GM12891 (cell line): ENCODE data around the gene TMEM38B.
"Not testable (repeated sequence)": the region's sequence is repeated elsewhere in the genome, so short reads cannot be mapped to it uniquely, and the experiment has no call there.

ENCODE experiments used
- DNase-seq: peaks from one replicate; pipeline ENCODE4 v3.0.0; 2011; ENCODE audit warnings: low spot score; ENCODE audit not compliant: insufficient read length
- FAIRE-seq: peaks from 2 replicates; lab custom pipeline; 2011; peaks lifted over from hg19 to GRCh38; lab: Jason Lieb, UNC
- PAX5 ChIP-seq: IDR thresholded peaks from 2 replicates; pipeline ENCODE4 v1.6.1; 2011; ENCODE audit warnings: low read length, moderate library complexity, mild to moderate bottlenecking; ENCODE audit not compliant: insufficient read depth, severe bottlenecking
- POLR2A ChIP-seq: IDR thresholded peaks from 2 replicates; pipeline ENCODE4 v1.6.1; 2011; ENCODE audit warnings: low read depth, low read length, control low read depth
- POLR2AphosphoS5 ChIP-seq: IDR thresholded peaks from 2 replicates; pipeline ENCODE4 v1.6.1; 2011; ENCODE audit warnings: low read depth, low read length, control low read depth
- POU2F2 ChIP-seq: IDR thresholded peaks from 2 replicates; pipeline ENCODE4 v1.6.1; 2011; ENCODE audit warnings: low read depth, mild to moderate bottlenecking, control low read depth, low read length, moderate library complexity
- SPI1 ChIP-seq: IDR thresholded peaks from 2 replicates; pipeline ENCODE4 v1.6.1; 2011; ENCODE audit warnings: low read depth, low read length, control low read depth
- TAF1 ChIP-seq: IDR thresholded peaks from 2 replicates; pipeline ENCODE4 v1.6.1; 2011; ENCODE audit warnings: low read depth, low read length, control low read depth

The TMEM38B gene

DNA sequence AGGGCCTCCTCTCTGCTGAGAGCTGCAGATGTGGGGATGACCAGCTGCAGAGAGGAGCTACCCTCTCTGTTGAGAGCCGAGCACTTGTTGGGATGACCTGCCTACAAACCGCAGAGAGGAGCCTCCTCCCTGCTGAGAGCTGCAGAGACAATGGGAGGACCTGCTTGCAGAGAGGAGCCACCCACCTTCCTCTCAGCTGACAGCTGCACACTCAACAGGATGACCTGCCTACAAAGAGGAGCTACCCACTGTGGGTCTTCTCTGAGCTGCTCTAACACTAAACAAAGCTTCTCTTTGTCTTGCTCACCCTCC lies 19.6 kb downstream of the TMEM38B start:
- TF ChIP-seq TAF1, result no peak
- TF ChIP-seq PAX5, result no peak
- no peak for TF ChIP-seq SPI1
- TF ChIP-seq POLR2AphosphoS5, result no peak
- TF ChIP-seq POLR2A, result no peak
- no peak for TF ChIP-seq POU2F2
- DNase-seq (no peak), FAIRE-seq (no peak)

- DNase-seq (no peak), FAIRE-seq (no peak)
- TF ChIP-seq POLR2AphosphoS5 (no peak), SPI1 (no peak), TAF1 (no peak), PAX5 (no peak), POU2F2 (no peak), POLR2A (no peak)
Measured at GRCh38 chr9:105716146-105716545, 21.8 kb downstream of the TMEM38B start.

DNA sequence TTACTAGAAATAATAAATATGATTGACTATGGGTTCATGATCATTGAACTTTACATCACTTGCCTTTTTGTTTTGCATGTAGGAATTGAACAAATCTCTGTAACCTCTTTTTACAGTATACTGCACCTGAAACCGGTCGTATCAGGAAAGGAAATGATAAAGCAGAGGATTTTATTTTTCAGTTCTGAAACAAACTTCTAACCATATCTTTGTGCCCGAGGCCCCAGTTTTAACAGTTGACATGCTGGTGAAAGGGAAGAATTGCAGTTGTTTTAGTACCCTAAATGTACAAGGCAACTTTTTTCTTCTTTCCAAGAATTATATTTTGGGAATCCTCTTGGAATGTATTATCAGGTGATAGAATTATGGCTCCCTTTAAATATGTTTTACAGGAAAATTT lies 27.8 kb downstream of the TMEM38B start:
- DNase-seq (no peak), FAIRE-seq (no peak)
- TF ChIP-seq PAX5 (no peak), SPI1 (no peak), POU2F2 (no peak), POLR2A (no peak), TAF1 (no peak), POLR2AphosphoS5 (no peak)

- FAIRE-seq (no peak), DNase-seq (no peak)
- no peak for TF ChIP-seq POLR2A
- TF ChIP-seq SPI1, result no peak
- TF ChIP-seq TAF1, result no peak
- TF ChIP-seq PAX5, result no peak
- TF ChIP-seq POLR2AphosphoS5, result no peak
- TF ChIP-seq POU2F2, result no peak
Measured at GRCh38 chr9:105725370-105725769, 31.0 kb downstream of the TMEM38B start.

- FAIRE-seq, result not testable (repeated sequence)
Measured at GRCh38 chr9:105728230-105728629, 33.9 kb downstream of the TMEM38B start.

GRCh38 chr9:105731420-105731819 lies 37.1 kb downstream of the TMEM38B start:
- not testable (repeated sequence) for DNase-seq, FAIRE-seq

More at GRCh38 chr9:105728230-105728629, 33.9 kb downstream of the TMEM38B start:
- not testable (repeated sequence) for DNase-seq

DNA sequence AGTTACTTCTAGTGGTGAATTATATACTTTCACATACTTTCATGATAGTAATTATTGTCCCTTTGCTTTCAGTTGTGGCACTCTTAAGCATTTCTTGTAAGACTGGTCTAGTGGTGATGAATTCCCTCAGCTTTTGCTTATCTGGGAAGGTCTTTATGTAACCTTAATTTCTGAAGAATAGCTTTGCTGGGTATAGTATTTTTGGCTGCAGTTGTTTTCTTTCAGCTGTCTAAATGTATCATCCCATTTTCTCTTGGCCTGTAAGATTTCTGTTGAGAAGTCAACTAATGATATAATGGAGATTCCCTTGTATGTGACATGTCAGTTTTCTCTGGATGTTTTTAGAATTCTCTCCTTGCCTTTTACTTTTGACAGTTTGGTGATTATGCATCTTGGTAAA lies 41.0 kb downstream of the TMEM38B start:
- FAIRE-seq (no peak), DNase-seq (no peak)
- no peak for TF ChIP-seq POLR2AphosphoS5
- no peak for TF ChIP-seq SPI1
- TF ChIP-seq TAF1, result no peak
- no peak for TF ChIP-seq PAX5
- TF ChIP-seq POU2F2, result no peak
- TF ChIP-seq POLR2A, result no peak

DNA sequence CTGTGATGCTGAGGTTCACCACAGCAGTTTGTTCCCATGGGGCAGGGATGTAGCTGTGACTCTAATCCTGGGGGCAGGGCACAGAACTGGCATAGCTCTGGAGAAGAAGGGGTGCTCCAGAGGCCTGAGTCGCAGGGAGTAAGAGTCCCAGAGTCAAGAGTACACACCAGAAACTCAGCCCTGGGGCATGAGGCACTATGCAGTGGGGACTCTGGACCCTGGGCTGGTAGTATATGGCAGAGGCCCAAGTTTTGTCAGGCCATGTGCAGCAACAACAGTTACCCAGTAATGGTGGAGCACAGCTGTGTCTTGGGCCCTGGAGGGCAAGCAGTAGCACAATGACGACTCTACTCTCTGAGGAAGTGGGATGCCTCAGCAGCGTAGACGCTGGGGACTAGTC lies 42.9 kb downstream of the TMEM38B start:
- FAIRE-seq (no peak), DNase-seq (no peak)
- TF ChIP-seq SPI1, result no peak
- TF ChIP-seq PAX5, result no peak

DNA sequence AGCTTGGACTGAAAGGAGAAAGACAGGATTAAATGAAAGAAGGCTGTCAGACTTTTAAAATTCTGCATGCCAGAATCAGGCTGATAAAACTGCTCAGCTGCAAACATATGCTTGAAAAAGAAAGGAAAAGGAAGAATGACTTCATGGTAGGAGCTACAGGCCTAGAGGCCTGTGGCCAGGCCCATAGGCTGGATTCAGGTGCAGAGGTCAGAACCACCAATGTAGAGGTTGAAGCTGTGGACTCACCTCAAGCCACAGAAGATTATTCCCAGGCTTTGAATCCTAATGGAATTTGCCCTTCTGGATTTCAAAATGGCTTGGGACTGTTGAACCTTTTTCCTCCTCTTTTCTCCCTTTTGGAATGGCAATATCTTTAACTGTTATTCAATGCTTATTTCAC lies 47.7 kb downstream of the TMEM38B start:
- TF ChIP-seq POLR2AphosphoS5 (no peak), POU2F2 (no peak), PAX5 (no peak), SPI1 (no peak), TAF1 (no peak), POLR2A (no peak)
- DNase-seq (no peak), FAIRE-seq (no peak)

DNA sequence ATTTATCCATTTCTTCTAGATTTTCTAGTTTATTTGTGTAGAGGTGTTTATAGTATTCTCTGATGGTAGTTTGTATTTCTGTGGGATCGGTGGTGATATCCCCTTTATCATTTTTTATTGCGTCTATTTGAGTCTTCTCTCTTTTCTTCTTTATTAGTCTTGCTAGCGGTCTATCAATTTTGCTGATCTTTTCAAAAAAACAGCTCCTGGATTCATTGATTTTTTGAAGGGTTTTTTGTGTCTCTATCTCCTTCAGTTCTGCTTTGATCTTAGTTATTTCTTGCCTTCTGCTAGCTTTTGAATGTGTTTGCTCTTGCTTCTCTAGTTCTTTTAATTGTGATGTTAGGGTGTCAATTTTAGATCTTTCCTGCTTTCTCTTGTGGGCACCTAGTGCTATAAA lies 53.0 kb downstream of the TMEM38B start:
- not testable (repeated sequence) for DNase-seq, FAIRE-seq

DNA sequence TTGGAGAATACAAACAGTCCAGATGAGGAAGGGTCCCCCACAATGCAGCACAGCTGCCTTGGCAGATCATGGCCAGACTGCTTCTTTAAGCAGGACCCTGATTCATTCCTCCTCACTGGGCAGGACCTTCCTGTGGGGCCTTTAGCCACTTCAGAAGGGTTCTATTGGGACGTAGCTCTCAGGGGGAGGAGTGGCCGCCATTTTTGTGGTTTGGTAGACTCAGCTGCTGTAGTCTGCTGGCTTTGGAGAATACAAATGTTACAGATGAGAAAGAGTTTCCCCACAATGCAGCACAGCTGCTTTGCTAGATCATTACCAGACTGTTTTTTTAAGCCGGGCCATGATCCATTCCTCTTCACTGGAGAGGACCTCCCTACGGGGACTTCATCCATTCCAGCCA lies 57.4 kb downstream of the TMEM38B start:
- FAIRE-seq (no peak), DNase-seq (no peak)
- no peak for TF ChIP-seq PAX5
- no peak for TF ChIP-seq POU2F2
- no peak for TF ChIP-seq TAF1
- no peak for TF ChIP-seq POLR2AphosphoS5
